22Rv1 (cell line): ENCODE data around the gene HOXD11.

ENCODE experiments used
- ZFX ChIP-seq: fragments of 450-650 bp; IDR thresholded peaks from 2 replicates; pipeline ENCODE4 v1.6.1; 2017; ENCODE audit warnings: antibody characterized with exemption, borderline replicate concordance
- TF ChIP-seq, protein P1 (sequence below): fragments of 450-650 bp; IDR thresholded peaks from 2 replicates; pipeline ENCODE4 v1.5.1; 2017; ENCODE audit warnings: mild to moderate bottlenecking

DNA sequence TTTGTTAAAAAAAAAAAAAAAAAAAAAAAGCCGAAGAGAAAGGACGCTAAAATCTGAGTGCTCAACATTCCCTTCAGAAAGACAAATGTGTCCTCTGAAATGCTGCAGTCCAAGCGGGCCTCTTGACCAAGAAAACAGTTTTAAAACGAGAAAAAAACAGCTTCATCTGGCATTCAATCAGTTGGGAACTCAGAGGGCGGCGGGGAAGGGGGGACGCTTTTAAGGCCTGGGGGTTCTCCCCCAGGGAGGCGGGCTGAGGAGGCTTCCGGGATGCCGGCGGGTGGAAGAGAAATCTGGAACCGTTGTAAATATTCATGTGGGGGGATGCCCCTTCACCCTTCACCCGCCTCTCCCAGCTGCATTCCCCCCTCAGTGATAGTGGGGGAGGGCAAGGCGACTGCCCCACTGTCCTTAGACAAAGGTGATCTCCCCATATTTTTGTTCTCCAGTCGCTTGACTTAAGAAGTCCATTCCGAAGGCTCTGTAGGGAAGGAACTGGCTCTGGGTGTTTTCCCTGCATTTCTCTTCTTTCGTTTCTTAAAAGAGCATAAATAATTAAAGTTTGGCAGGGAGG lies 3.3 kb upstream of the HOXD11 start:
- TF ChIP-seq, protein P1, sequence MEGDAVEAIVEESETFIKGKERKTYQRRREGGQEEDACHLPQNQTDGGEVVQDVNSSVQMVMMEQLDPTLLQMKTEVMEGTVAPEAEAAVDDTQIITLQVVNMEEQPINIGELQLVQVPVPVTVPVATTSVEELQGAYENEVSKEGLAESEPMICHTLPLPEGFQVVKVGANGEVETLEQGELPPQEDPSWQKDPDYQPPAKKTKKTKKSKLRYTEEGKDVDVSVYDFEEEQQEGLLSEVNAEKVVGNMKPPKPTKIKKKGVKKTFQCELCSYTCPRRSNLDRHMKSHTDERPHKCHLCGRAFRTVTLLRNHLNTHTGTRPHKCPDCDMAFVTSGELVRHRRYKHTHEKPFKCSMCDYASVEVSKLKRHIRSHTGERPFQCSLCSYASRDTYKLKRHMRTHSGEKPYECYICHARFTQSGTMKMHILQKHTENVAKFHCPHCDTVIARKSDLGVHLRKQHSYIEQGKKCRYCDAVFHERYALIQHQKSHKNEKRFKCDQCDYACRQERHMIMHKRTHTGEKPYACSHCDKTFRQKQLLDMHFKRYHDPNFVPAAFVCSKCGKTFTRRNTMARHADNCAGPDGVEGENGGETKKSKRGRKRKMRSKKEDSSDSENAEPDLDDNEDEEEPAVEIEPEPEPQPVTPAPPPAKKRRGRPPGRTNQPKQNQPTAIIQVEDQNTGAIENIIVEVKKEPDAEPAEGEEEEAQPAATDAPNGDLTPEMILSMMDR = no peak
- no peak for TF ChIP-seq ZFX
